Endothelial cell (in vitro differentiated cells): ENCODE results near the gene ZBED5. TPM values are rescaled to one million over a fixed set of nuclear protein-coding genes. Genes with fewer than 3 reads are reported as not detected.

Source experiments
- DNase-seq: peaks from one replicate; pipeline ENCODE4 v3.0.0; 2021; ENCODE audit warnings: low spot score
- H3K27ac Mint-ChIP-seq: one replicate; pipeline ENCODE4 v1.8.0; 2021; ENCODE audit warnings: mixed read lengths, inconsistent platforms; ENCODE audit not compliant: unreplicated experiment
- H3K27me3 Mint-ChIP-seq: one replicate; pipeline ENCODE4 v1.8.0; 2021; ENCODE audit warnings: mild to moderate bottlenecking, moderate library complexity, mixed read lengths, inconsistent platforms; ENCODE audit not compliant: unreplicated experiment
- H3K36me3 Mint-ChIP-seq: one replicate; pipeline ENCODE4 v1.8.0; 2021; ENCODE audit warnings: mild to moderate bottlenecking, low read depth, mixed read lengths, inconsistent platforms; ENCODE audit not compliant: unreplicated experiment
- H3K4me1 Mint-ChIP-seq: one replicate; pipeline ENCODE4 v1.8.0; 2021; ENCODE audit warnings: mild to moderate bottlenecking, mixed read lengths, inconsistent platforms; ENCODE audit not compliant: unreplicated experiment
- H3K4me3 Mint-ChIP-seq: one replicate; pipeline ENCODE4 v1.8.0; 2021; ENCODE audit warnings: mild to moderate bottlenecking, mixed read lengths, inconsistent platforms; ENCODE audit not compliant: unreplicated experiment
- H3K9me3 Mint-ChIP-seq: one replicate; pipeline ENCODE4 v1.8.0; 2021; ENCODE audit warnings: mixed read lengths, inconsistent platforms; ENCODE audit not compliant: unreplicated experiment
- CTCF ChIP-seq: fragments of 200-600 bp; sonication (generic); IDR thresholded peaks from one replicate; pipeline ENCODE4 v1.5.0; 2021; ENCODE audit warnings: antibody characterized with exemption; ENCODE audit not compliant: unreplicated experiment
- total RNA-seq: library from RNA; stranded (reverse); fragmentation: NEBNext Ultra II Directional; extraction: Animal tissue kit (Norgen Biotek cat#: 25700); gene quantifications from one replicate; pipeline ENCODE4 v1.2.1, GENCODE V29; 2021; ENCODE audit not compliant: unreplicated experiment

ZBED5 gene
- total RNA-seq, 1 donor from 2014 or later = 55.0 TPM

- Mint-ChIP-seq H3K27ac (no peak overlapping the region), H3K4me3 (no peak overlapping the region)
- no peak for TF ChIP-seq CTCF
These were observed 2.6 kb downstream of the ZBED5 start for GRCh38 chr11:10855295-10855694.

GRCh38 chr11:10847960-10848860 lies 9.6 kb downstream of the ZBED5 start:
- H3K4me1 Mint-ChIP-seq = peaks cover 6% of the 10 kb centered on the region
- TF ChIP-seq CTCF = no peak
- no peaks in the 10 kb centered on the region for H3K9me3 Mint-ChIP-seq
- no peak overlapping the region for H3K4me3 Mint-ChIP-seq
- H3K27me3 Mint-ChIP-seq = no peaks in the 10 kb centered on the region
- peaks cover 6% of the 10 kb centered on the region for H3K36me3 Mint-ChIP-seq
- H3K27ac Mint-ChIP-seq = no peak overlapping the region
- no peak for DNase-seq

More at GRCh38 chr11:10855295-10855694, 2.6 kb downstream of the ZBED5 start:
- no peak for DNase-seq
- no peaks in the 10 kb centered on the region for H3K9me3 Mint-ChIP-seq
- H3K4me1 Mint-ChIP-seq = peaks cover 33% of the 10 kb centered on the region
- H3K36me3 Mint-ChIP-seq = peaks cover 18% of the 10 kb centered on the region
- H3K27me3 Mint-ChIP-seq = peaks cover 4% of the 10 kb centered on the region

- Mint-ChIP-seq H3K27ac (no peak overlapping the region), H3K9me3 (no peaks in the 10 kb centered on the region), H3K4me1 (no peaks in the 10 kb centered on the region), H3K27me3 (no peaks in the 10 kb centered on the region), H3K36me3 (no peaks in the 10 kb centered on the region), H3K4me3 (no peak overlapping the region)
- no peak for TF ChIP-seq CTCF
- no peak for DNase-seq
These were observed 11.2 kb downstream of the ZBED5 start for GRCh38 chr11:10846660-10847059.

- Mint-ChIP-seq H3K9me3 (no peaks in the 10 kb centered on the region), H3K4me1 (peaks cover 3% of the 10 kb centered on the region), H3K36me3 (no peaks in the 10 kb centered on the region), H3K27me3 (no peaks in the 10 kb centered on the region), H3K4me3 (no peak overlapping the region), H3K27ac (no peak overlapping the region)
- DNase-seq = no peak
- no peak for TF ChIP-seq CTCF
These were observed 12.3 kb downstream of the ZBED5 start for GRCh38 chr11:10845589-10845988.

- no peak for TF ChIP-seq CTCF
- Mint-ChIP-seq H3K9me3 (no peaks in the 10 kb centered on the region), H3K4me3 (no peak overlapping the region), H3K27ac (no peak overlapping the region), H3K27me3 (no peaks in the 10 kb centered on the region), H3K36me3 (no peaks in the 10 kb centered on the region), H3K4me1 (peaks cover 3% of the 10 kb centered on the region)
- DNase-seq = no peak
These were observed 13.1 kb downstream of the ZBED5 start for GRCh38 chr11:10844796-10845195.
